Measurements from ENCODE around the gene CHCHD3.

DNA sequence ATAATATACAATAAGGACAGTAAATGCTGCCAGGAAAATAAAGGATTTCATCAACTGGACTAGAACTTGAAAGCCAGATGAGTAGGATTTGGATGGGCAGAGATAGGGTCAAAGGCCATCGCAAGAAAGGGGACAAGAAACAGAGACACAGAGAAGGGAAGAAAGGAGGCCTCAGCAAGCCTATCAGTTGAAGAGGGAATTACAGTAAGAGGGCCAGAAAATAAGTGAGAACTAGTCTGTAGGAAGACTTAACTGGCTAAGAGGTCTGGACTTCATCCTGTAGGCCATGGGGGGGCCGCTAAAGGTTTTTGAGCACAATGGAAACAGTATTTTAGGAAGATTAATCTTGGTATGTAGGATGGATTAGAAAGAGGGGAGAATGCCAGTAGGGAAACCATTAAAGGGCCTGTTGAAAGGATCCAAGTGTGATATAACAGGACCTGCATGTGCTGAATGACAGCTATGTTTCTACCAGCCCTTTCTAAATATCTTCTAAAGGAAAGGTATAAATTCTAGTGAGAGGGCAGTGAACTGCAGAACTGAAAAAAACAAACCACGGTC is 174.4 kb downstream of the CHCHD3 start:
- TF ChIP-seq, protein P1, sequence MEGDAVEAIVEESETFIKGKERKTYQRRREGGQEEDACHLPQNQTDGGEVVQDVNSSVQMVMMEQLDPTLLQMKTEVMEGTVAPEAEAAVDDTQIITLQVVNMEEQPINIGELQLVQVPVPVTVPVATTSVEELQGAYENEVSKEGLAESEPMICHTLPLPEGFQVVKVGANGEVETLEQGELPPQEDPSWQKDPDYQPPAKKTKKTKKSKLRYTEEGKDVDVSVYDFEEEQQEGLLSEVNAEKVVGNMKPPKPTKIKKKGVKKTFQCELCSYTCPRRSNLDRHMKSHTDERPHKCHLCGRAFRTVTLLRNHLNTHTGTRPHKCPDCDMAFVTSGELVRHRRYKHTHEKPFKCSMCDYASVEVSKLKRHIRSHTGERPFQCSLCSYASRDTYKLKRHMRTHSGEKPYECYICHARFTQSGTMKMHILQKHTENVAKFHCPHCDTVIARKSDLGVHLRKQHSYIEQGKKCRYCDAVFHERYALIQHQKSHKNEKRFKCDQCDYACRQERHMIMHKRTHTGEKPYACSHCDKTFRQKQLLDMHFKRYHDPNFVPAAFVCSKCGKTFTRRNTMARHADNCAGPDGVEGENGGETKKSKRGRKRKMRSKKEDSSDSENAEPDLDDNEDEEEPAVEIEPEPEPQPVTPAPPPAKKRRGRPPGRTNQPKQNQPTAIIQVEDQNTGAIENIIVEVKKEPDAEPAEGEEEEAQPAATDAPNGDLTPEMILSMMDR (IDR thresholded peaks at IDR 0.05; ENCODE audit: low read depth, low read length), result no peak
- no peak for TF ChIP-seq EZH2phosphoT487 (IDR thresholded peaks at IDR 0.05; ENCODE audit: low read depth)
